Endothelial cell of umbilical vein (primary cell): ENCODE data around the gene DERL2. TPM values are rescaled to one million over a fixed set of nuclear protein-coding genes. Genes with fewer than 3 reads are reported as not detected.

Source experiments
- BruUV-seq: library from RNA; stranded (reverse); fragments of 400-500 nt; replicated peaks from 2 replicates; lab custom pipeline; 2021; lab: Mats Ljungman, UMichigan
- CTCF ChIA-PET: fragments of 300-600, 350-600 bp; sonication (Branson Sonifier 250); formaldehyde crosslinking; loops from one replicate; lab custom pipeline; 2021; ENCODE audit warnings: antibody characterized with exemption, inconsistent platforms; lab: Charles Lee
- POLR2A ChIA-PET: fragments of 300-600, 350-600 bp; sonication (Branson Sonifier 250); formaldehyde crosslinking; loops from one replicate; lab custom pipeline; 2021; ENCODE audit warnings: antibody characterized with exemption, inconsistent platforms; lab: Charles Lee
- DNase-seq: peaks from one replicate; pipeline ENCODE4 v3.0.0-alpha.2; 2011; ENCODE audit warnings: low read depth, low spot score
- FAIRE-seq: peaks from 2 replicates; lab custom pipeline; 2011; peaks lifted over from hg19 to GRCh38; lab: Jason Lieb, UNC
- H2AFZ ChIP-seq: 2 replicates; pipeline ENCODE4 v1.6.0; 2012; ENCODE audit warnings: low read depth, low read length, control low read depth, inconsistent platforms
- H3K27ac ChIP-seq: 2 replicates; pipeline ENCODE4 v1.5.1; 2011; ENCODE audit warnings: low read depth, mild to moderate bottlenecking, control low read depth, low read length, moderate library complexity; ENCODE audit not compliant: insufficient read depth
- H3K27me3 ChIP-seq, 2 experiments: 2 replicates each; pipeline versions ENCODE4 v1.6.0 to v1.6.1; 2011; ENCODE audit warnings: low read length in 2 of 2, mixed read lengths in 1 of 2; ENCODE audit not compliant: control insufficient read depth in 2 of 2, insufficient read depth in 2 of 2
- H3K36me3 ChIP-seq, 2 experiments: 2 replicates in 1 of 2; 3 replicates in 1 of 2; pipeline ENCODE4 v1.5.1; 2011; ENCODE audit warnings: low read length in 2 of 2, mild to moderate bottlenecking in 1 of 2, moderate library complexity in 1 of 2; ENCODE audit not compliant: control insufficient read depth in 2 of 2, insufficient read depth in 2 of 2; ENCODE audit errors: extremely low read depth in 1 of 2
- H3K4me1 ChIP-seq: 3 replicates; pipeline ENCODE4 v1.5.1; 2011; ENCODE audit warnings: mild to moderate bottlenecking, low read length; ENCODE audit not compliant: control insufficient read depth, insufficient read depth; ENCODE audit errors: extremely low read depth
- H3K4me2 ChIP-seq: 2 replicates; pipeline ENCODE4 v1.6.1; 2011; ENCODE audit warnings: low read length, control low read depth, mixed read lengths; ENCODE audit not compliant: insufficient read depth
- H3K4me3 ChIP-seq, 3 experiments: fragments of 200-600 bp in 1 of 3; sonication (generic), shearing (Covaris generic) in 1 of 3; replicated peaks in 1 of 3; 2 replicates each; pipeline ENCODE4 v1.5.1; 2011 to 2016; ENCODE audit warnings: control low read depth in 3 of 3, low read length in 3 of 3, mild to moderate bottlenecking in 2 of 3, inconsistent platforms in 1 of 3, low read depth in 1 of 3, moderate library complexity in 1 of 3; ENCODE audit not compliant: insufficient read depth in 1 of 3
- H3K79me2 ChIP-seq: 2 replicates; pipeline ENCODE4 v1.6.0; 2012; ENCODE audit warnings: low read length, inconsistent platforms; ENCODE audit not compliant: control insufficient read depth, insufficient read depth
- H3K9ac ChIP-seq: replicated peaks from 2 replicates; pipeline ENCODE3; 2011; ENCODE audit warnings: low read length, control low read depth; ENCODE audit not compliant: insufficient read depth; ENCODE audit errors: extremely low read depth
- H3K9me1 ChIP-seq: replicated peaks from 3 replicates; pipeline ENCODE4 v1.6.0; 2011; ENCODE audit warnings: mild to moderate bottlenecking, low read length; ENCODE audit not compliant: control insufficient read depth, insufficient read depth; ENCODE audit errors: extremely low read depth
- H3K9me3 ChIP-seq: replicated peaks from 2 replicates; pipeline ENCODE4 v1.5.1; 2012; ENCODE audit warnings: low read length, inconsistent platforms; ENCODE audit not compliant: control insufficient read depth, insufficient read depth
- H4K20me1 ChIP-seq: replicated peaks from 2 replicates; pipeline ENCODE3; 2011; ENCODE audit warnings: mild to moderate bottlenecking, low read length; ENCODE audit not compliant: control insufficient read depth, insufficient read depth; ENCODE audit errors: extremely low read depth
- CTCF ChIP-seq, 2 donors: IDR thresholded peaks; 1 replicate in 1 of 2; 2 replicates in 1 of 2; pipeline ENCODE4 v1.5.1; 2011; ENCODE audit warnings: low read length in 2 of 2, mild to moderate bottlenecking in 2 of 2, moderate library complexity in 2 of 2, control low read depth in 1 of 2, inconsistent platforms in 1 of 2, low read depth in 1 of 2; ENCODE audit not compliant: insufficient read depth in 1 of 2; ENCODE audit errors: extremely low read depth in 1 of 2
- EZH2 ChIP-seq: IDR thresholded peaks from 2 replicates; pipeline ENCODE4 v1.6.1; 2012; ENCODE audit warnings: borderline replicate concordance, low read depth, mild to moderate bottlenecking, moderate library complexity, low read length, inconsistent platforms; ENCODE audit not compliant: severe bottlenecking
- FOS ChIP-seq: IDR thresholded peaks from 2 replicates; pipeline ENCODE4 v1.6.1; 2011; ENCODE audit warnings: mild to moderate bottlenecking, low read length, moderate library complexity, borderline replicate concordance; ENCODE audit not compliant: insufficient read depth
- GATA2 ChIP-seq: IDR thresholded peaks from 2 replicates; pipeline ENCODE4 v1.7.0; 2011; ENCODE audit warnings: low read depth, mild to moderate bottlenecking, moderate library complexity, mixed read lengths, low read length; ENCODE audit not compliant: insufficient read length, insufficient read depth
- JUN ChIP-seq: IDR thresholded peaks from 2 replicates; pipeline ENCODE4 v1.6.1; 2011; ENCODE audit warnings: borderline replicate concordance, low read depth; ENCODE audit not compliant: insufficient read length, insufficient read depth
- MAX ChIP-seq: IDR thresholded peaks from 2 replicates; pipeline ENCODE4 v1.6.1; 2011; ENCODE audit not compliant: insufficient read depth, insufficient read length
- MYC ChIP-seq: IDR thresholded peaks from one replicate; pipeline ENCODE4 v1.6.1; 2011; ENCODE audit warnings: mild to moderate bottlenecking, low read depth, low read length
- POLR2A ChIP-seq: IDR thresholded peaks from 2 replicates; pipeline ENCODE4 v1.6.1; 2012; ENCODE audit warnings: low read depth, mild to moderate bottlenecking, control low read depth, low read length
- POLR2AphosphoS5 ChIP-seq: IDR thresholded peaks from 2 replicates; pipeline ENCODE4 v1.6.1; 2012; ENCODE audit warnings: low read depth, mild to moderate bottlenecking, control low read depth, low read length, moderate library complexity; ENCODE audit not compliant: insufficient read depth
- dilution Hi-C: fragments of 300-500 bp; cut with MboI; formaldehyde crosslinking; loops from one replicate; pipeline ENCODE4 v1.15.0; 2019; ENCODE audit warnings: low sequenced_read_pairs; ENCODE audit not compliant: extremely low pct_ligation_motif_present
- intact Hi-C: fragments of 100-400 bp; cut with micrococcal nuclease; formaldehyde crosslinking; loops from one replicate; pipeline ENCODE4 v1.10.0; 2022
- polyA plus RNA-seq, 4 experiments: library from polyadenylated mRNA; depleted of rRNA in 3 of 4; stranded (reverse) in 3 of 4; unstranded in 1 of 4; fragments of >200 nt; gene quantifications; 2 replicates each; pipeline versions ENCODE4 v1.2.1 to v1.2.3, GENCODE V29; 2011 to 2012; ENCODE audit warnings: missing spikeins in 1 of 4
- total RNA-seq: library from RNA; stranded (reverse); gene quantifications from 2 replicates; pipeline ENCODE4 v1.2.3, GENCODE V29; 2021

DERL2 gene
- total and polyA plus RNA-seq, 2 donors (not counting 3 experiments of a cell fraction or from before 2014, with no cell fraction given): 84.5 to 117 TPM

GRCh38 chr17:5527601-5528250, 41.7 kb upstream of the DERL2 start:
- Histone ChIP-seq H3K9me1 (no peaks in the 10 kb centered on the region), H3K79me2 (no peaks in the 10 kb centered on the region), H3K27ac (peak overlapping the region; percentile 96), H3K9me3 (no peaks in the 10 kb centered on the region), H4K20me1 (no peaks in the 10 kb centered on the region), H2AFZ (no peak overlapping the region), H3K36me3 (peaks cover 10 to 33% of the 10 kb centered on the region in 2 experiments), H3K4me2 (peak overlapping the region; percentile 29), H3K4me3 (no peak overlapping the region), H3K9ac (peak overlapping the region; percentile 69), H3K4me1 (peaks cover 18% of the 10 kb centered on the region), H3K27me3 (no peaks in the 10 kb centered on the region)
- CTCF ChIA-PET: interaction anchor here (0.6 to 1.7 kb wide), 7 partner anchors 11 to 97 kb away, joined by 3 to 7 read pairs (median 3); partner anchors contain the start of gene NLRP1
- intact Hi-C loops: no loop called here
- no TSS peak for BruUV-seq
- DNase-seq (peak; percentile 37), FAIRE-seq (no peak)
- POLR2A ChIA-PET: interaction anchor here (1.6 kb wide), 1 partner anchor 41 kb away, joined by 9 read pairs; the partner anchor contains the start of genes DERL2 and MIS12
- TF ChIP-seq EZH2 (no peak), POLR2A (no peak), FOS (no peak), CTCF (IDR thresholded peaks at IDR 0.05; ENCODE audit: extremely low read depth in 1 of 2, insufficient read depth in 1 of 2, low read depth in 1 of 2, low read length in 2 of 2) (no peak), POLR2AphosphoS5 (no peak), MYC (no peak), MAX (no peak), JUN (no peak), GATA2 (no peak)
- dilution Hi-C loops: no loop called here
